H9 (cell line): Measurements from ENCODE around the gene MN1. TPM values are rescaled to one million over a fixed set of nuclear protein-coding genes. Genes with fewer than 3 reads are reported as not detected.

Experiments
- DNase-seq: peaks from one replicate; pipeline ENCODE4 v3.0.0-alpha.2; 2017
- H2AFZ ChIP-seq: one replicate; pipeline ENCODE4 v1.6.1; 2013; ENCODE audit warnings: mild to moderate bottlenecking, low read length, control low read depth, moderate library complexity
- H2AK5ac ChIP-seq: 2 replicates; pipeline ENCODE4 v1.6.1; 2013; ENCODE audit warnings: low read length, control low read depth, mixed read lengths; ENCODE audit not compliant: insufficient read length
- H2BK120ac ChIP-seq: one replicate; pipeline ENCODE4 v1.6.1; 2013; ENCODE audit warnings: low read depth, mild to moderate bottlenecking, low read length, control low read depth, inconsistent platforms; ENCODE audit not compliant: poor library complexity, severe bottlenecking
- H2BK12ac ChIP-seq: 2 replicates; pipeline ENCODE4 v1.6.1; 2013; ENCODE audit warnings: low read length, control low read depth, mixed read lengths, low read depth; ENCODE audit not compliant: insufficient read length
- H2BK15ac ChIP-seq: 2 replicates; pipeline ENCODE4 v1.6.1; 2013; ENCODE audit warnings: low read depth, low read length, control low read depth
- H2BK20ac ChIP-seq: one replicate; pipeline ENCODE4 v1.6.1; 2013; ENCODE audit warnings: low read depth, mild to moderate bottlenecking, low read length, control low read depth, inconsistent platforms; ENCODE audit not compliant: poor library complexity, severe bottlenecking
- H2BK5ac ChIP-seq: 2 replicates; pipeline ENCODE4 v1.6.1; 2013; ENCODE audit warnings: low read length, control low read depth, mixed read lengths; ENCODE audit not compliant: insufficient read length
- H3K14ac ChIP-seq: 2 replicates; pipeline ENCODE4 v1.6.1; 2013; ENCODE audit warnings: low read length, control low read depth; ENCODE audit not compliant: insufficient read depth
- H3K18ac ChIP-seq: 2 replicates; pipeline ENCODE4 v1.6.1; 2013; ENCODE audit warnings: low read depth, mild to moderate bottlenecking, mixed read lengths, low read length, control low read depth; ENCODE audit not compliant: insufficient read length
- H3K23ac ChIP-seq: 2 replicates; pipeline ENCODE4 v1.6.1; 2013; ENCODE audit warnings: low read length, control low read depth, mixed read lengths, low read depth; ENCODE audit not compliant: insufficient read length
- H3K23me2 ChIP-seq: 2 replicates; pipeline ENCODE4 v1.6.1; 2013; ENCODE audit warnings: low read depth, mild to moderate bottlenecking, mixed read lengths, low read length, control low read depth; ENCODE audit not compliant: insufficient read length, poor library complexity, severe bottlenecking
- H3K27ac ChIP-seq: 2 replicates; pipeline ENCODE4 v1.5.1; 2013; ENCODE audit warnings: low read length, control low read depth, mixed read lengths, low read depth; ENCODE audit not compliant: insufficient read length
- H3K27me3 ChIP-seq: 2 replicates; pipeline ENCODE4 v1.6.1; 2013; ENCODE audit warnings: low read length, control low read depth, inconsistent platforms; ENCODE audit not compliant: insufficient read depth
- H3K4ac ChIP-seq: 2 replicates; pipeline ENCODE4 v1.6.1; 2013; ENCODE audit warnings: low read depth, mild to moderate bottlenecking, control low read depth, inconsistent platforms, low read length, moderate library complexity
- H3K4me1 ChIP-seq: 2 replicates; pipeline ENCODE4 v1.6.1; 2013; ENCODE audit warnings: low read length, control low read depth, inconsistent platforms; ENCODE audit not compliant: insufficient read depth
- H3K4me2 ChIP-seq: 2 replicates; pipeline ENCODE4 v1.6.1; 2013; ENCODE audit warnings: low read length, control low read depth, mixed read lengths; ENCODE audit not compliant: insufficient read length, insufficient read depth
- H3K56ac ChIP-seq: 2 replicates; pipeline ENCODE4 v1.6.1; 2013; ENCODE audit warnings: low read depth, mild to moderate bottlenecking, mixed read lengths, low read length, control low read depth; ENCODE audit not compliant: insufficient read length
- H3K79me1 ChIP-seq: 2 replicates; pipeline ENCODE4 v1.6.1; 2013; ENCODE audit warnings: low read depth, mild to moderate bottlenecking, moderate library complexity, low read length, control low read depth, inconsistent platforms; ENCODE audit not compliant: insufficient read depth, poor library complexity, severe bottlenecking
- H3K79me2 ChIP-seq: 2 replicates; pipeline ENCODE4 v1.6.1; 2013; ENCODE audit warnings: low read length, control low read depth, inconsistent platforms; ENCODE audit not compliant: insufficient read depth
- H3K9ac ChIP-seq: 2 replicates; pipeline ENCODE4 v1.6.1; 2013; ENCODE audit warnings: low read length, control low read depth, mixed read lengths; ENCODE audit not compliant: insufficient read length; ENCODE audit errors: extremely low read depth
- H3K9me3 ChIP-seq: one replicate; pipeline ENCODE4 v1.6.1; 2013; ENCODE audit warnings: low read depth, low read length, inconsistent platforms; ENCODE audit not compliant: control insufficient read depth
- H3T11ph ChIP-seq: one replicate; pipeline ENCODE4 v1.6.1; 2013; ENCODE audit warnings: mild to moderate bottlenecking, low read length, control low read depth, inconsistent platforms
- H4K20me1 ChIP-seq: one replicate; pipeline ENCODE4 v1.6.1; 2013; ENCODE audit not compliant: control insufficient read depth, insufficient read length, insufficient read depth
- H4K5ac ChIP-seq: 2 replicates; pipeline ENCODE4 v1.6.1; 2013; ENCODE audit warnings: low read depth, mild to moderate bottlenecking, mixed read lengths, low read length, control low read depth; ENCODE audit not compliant: insufficient read length
- H4K8ac ChIP-seq: replicated peaks from 2 replicates; pipeline ENCODE4 v1.6.1; 2013; ENCODE audit warnings: low read length, control low read depth, mixed read lengths, low read depth; ENCODE audit not compliant: insufficient read length
- H4K91ac ChIP-seq: 2 replicates; pipeline ENCODE4 v1.6.1; 2013; ENCODE audit warnings: low read depth, mild to moderate bottlenecking, moderate library complexity, mixed read lengths, low read length, control low read depth; ENCODE audit not compliant: insufficient read length
- H3K27ac Mint-ChIP-seq, 3 experiments: 2 replicates in 2 of 3; 3 replicates in 1 of 3; pipeline ENCODE4 v1.8.0; 2020 to 2021; ENCODE audit warnings: mixed read lengths in 3 of 3, mild to moderate bottlenecking in 1 of 3, moderate library complexity in 1 of 3
- H3K27me3 Mint-ChIP-seq: 2 replicates; pipeline ENCODE4 v1.8.0; 2021; ENCODE audit warnings: low read depth, mild to moderate bottlenecking, moderate library complexity, mixed read lengths
- H3K36me3 Mint-ChIP-seq, 3 experiments: 2 replicates in 2 of 3; 3 replicates in 1 of 3; pipeline ENCODE4 v1.8.0; 2020 to 2021; ENCODE audit warnings: low read depth in 3 of 3, mixed read lengths in 3 of 3; ENCODE audit not compliant: insufficient read depth in 1 of 3
- H3K4me1 Mint-ChIP-seq, 2 experiments: 2 replicates each; pipeline ENCODE4 v1.8.0; 2020; ENCODE audit warnings: mixed read lengths in 2 of 2
- H3K4me3 Mint-ChIP-seq, 2 experiments: 2 replicates in 1 of 2; 3 replicates in 1 of 2; pipeline ENCODE4 v1.8.0; 2020 to 2021; ENCODE audit warnings: mild to moderate bottlenecking in 2 of 2, mixed read lengths in 2 of 2, moderate library complexity in 1 of 2
- H3K9me3 Mint-ChIP-seq, 2 experiments: 2 replicates in 1 of 2; 3 replicates in 1 of 2; pipeline ENCODE4 v1.8.0; 2020; ENCODE audit warnings: mild to moderate bottlenecking in 2 of 2, mixed read lengths in 2 of 2, moderate library complexity in 1 of 2
- WGBS: extraction: QIAGEN DNeasy Blood & Tissue Kit; methylation state at CpG from one replicate; pipeline ENCODE4 v1.1.7; 2013; ENCODE audit warnings: missing lambda C conversion rate, low lambda C conversion rate, mixed read lengths; ENCODE audit not compliant: insufficient read length; ENCODE audit errors: extremely low coverage; 5-methylcytosine and 5-hydroxymethylcytosine counted together
- total RNA-seq: library from RNA; stranded (reverse); gene quantifications from 2 replicates; pipeline ENCODE4 v1.2.1, GENCODE V29; 2021
- TF ChIP-seq, protein P1 (sequence below): fragments of 200-600 bp; sonication (generic); conservative IDR thresholded peaks from 3 replicates; pipeline ENCODE4 v1.8.0; 2021; ENCODE audit warnings: antibody characterized with exemption, mild to moderate bottlenecking

The MN1 gene
- total RNA-seq, 1 experiment from 2014 or later: 2.8 TPM

DNA sequence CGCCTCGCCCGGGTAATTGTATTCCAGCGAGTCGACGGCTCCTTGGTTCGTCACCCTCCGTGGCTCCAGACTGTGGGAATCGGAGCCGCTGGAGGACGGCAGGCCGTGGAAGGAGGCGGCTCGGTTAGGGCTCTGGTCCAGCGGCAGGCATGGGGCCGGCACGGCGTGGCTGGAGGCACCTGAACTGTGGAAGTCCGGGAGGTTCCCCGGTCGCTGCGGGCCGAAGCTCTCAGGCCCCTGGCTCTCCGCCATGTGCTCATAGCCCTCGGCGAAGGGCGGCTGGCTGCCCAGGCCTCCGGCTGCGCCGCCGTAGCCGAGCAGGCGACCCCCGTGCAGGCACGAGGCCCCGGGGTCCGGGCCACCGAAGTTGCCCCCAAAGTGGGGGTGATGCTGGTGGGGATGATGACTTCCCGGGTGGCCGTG is 1.7 kb downstream of the MN1 start:
- H3K23me2 ChIP-seq: peaks cover 29% of the 10 kb centered on the region
- TF ChIP-seq, protein P1, sequence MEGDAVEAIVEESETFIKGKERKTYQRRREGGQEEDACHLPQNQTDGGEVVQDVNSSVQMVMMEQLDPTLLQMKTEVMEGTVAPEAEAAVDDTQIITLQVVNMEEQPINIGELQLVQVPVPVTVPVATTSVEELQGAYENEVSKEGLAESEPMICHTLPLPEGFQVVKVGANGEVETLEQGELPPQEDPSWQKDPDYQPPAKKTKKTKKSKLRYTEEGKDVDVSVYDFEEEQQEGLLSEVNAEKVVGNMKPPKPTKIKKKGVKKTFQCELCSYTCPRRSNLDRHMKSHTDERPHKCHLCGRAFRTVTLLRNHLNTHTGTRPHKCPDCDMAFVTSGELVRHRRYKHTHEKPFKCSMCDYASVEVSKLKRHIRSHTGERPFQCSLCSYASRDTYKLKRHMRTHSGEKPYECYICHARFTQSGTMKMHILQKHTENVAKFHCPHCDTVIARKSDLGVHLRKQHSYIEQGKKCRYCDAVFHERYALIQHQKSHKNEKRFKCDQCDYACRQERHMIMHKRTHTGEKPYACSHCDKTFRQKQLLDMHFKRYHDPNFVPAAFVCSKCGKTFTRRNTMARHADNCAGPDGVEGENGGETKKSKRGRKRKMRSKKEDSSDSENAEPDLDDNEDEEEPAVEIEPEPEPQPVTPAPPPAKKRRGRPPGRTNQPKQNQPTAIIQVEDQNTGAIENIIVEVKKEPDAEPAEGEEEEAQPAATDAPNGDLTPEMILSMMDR: no peak
- no CpG with 5 or more reads among the region's 40 CpGs for whole genome bisulfite sequencing
- H3K79me2 ChIP-seq: no peaks in the 10 kb centered on the region
- peak overlapping the region; percentile 56 for H3K4me2 ChIP-seq
- no peak overlapping the region; the same call in 1 of the 2 replicates for H3K14ac ChIP-seq
- Mint-ChIP-seq H3K36me3 (peaks cover 0 to 2% (median 0%) of the 10 kb centered on the region in 3 experiments; a peak in 2 of 7 replicates), H3K27ac (no peak overlapping the region), H3K27me3 (peaks cover 88% of the 10 kb centered on the region), H3K9me3 (no peaks in the 10 kb centered on the region; a peak in 1 of 5 replicates), H3K4me3 (peak overlapping the region in 1 of 2 experiments; percentile 86; a peak in 3 of 5 replicates), H3K4me1 (peaks cover 45 to 53% of the 10 kb centered on the region in 2 experiments)
- H4K20me1 ChIP-seq: no peaks in the 10 kb centered on the region
- no peak overlapping the region for H2BK12ac ChIP-seq
- H3K18ac ChIP-seq: no peak overlapping the region
- no peak overlapping the region for H3K4ac ChIP-seq
- no peak overlapping the region for H3K27ac ChIP-seq
- no peak overlapping the region for H3T11ph ChIP-seq
- H4K91ac ChIP-seq: no peak overlapping the region
- no peaks in the 10 kb centered on the region for H3K79me1 ChIP-seq
- H3K9ac ChIP-seq: no peak overlapping the region
- H3K56ac ChIP-seq: no peak overlapping the region
- H3K23ac ChIP-seq: no peak overlapping the region
- no peak overlapping the region for H2BK120ac ChIP-seq
- H2AK5ac ChIP-seq: no peak overlapping the region
- no peaks in the 10 kb centered on the region for H3K9me3 ChIP-seq
- H2BK20ac ChIP-seq: no peak overlapping the region
- no peak overlapping the region for H2AFZ ChIP-seq
- peaks cover 61% of the 10 kb centered on the region; the same call in 1 of the 2 replicates for H3K27me3 ChIP-seq
- no peak for DNase-seq
- peaks cover 3% of the 10 kb centered on the region; the same call in 1 of the 2 replicates for H3K4me1 ChIP-seq
- no peak overlapping the region for H4K8ac ChIP-seq
- H4K5ac ChIP-seq: no peak overlapping the region
- no peak overlapping the region for H2BK5ac ChIP-seq
- no peak overlapping the region for H2BK15ac ChIP-seq
